Peyer's patch (tissue), 4 donors: Measurements from ENCODE around the gene SLC49A3.

Experiments used
- CTCF ChIP-seq, 6 experiments: fragments of 450-650 bp in 4 of 6; fragments of 200-600 bp in 2 of 6; sonication (generic) in 1 of 6; IDR thresholded peaks; one replicate each; pipeline ENCODE4 v1.5.1; 2017 to 2019; ENCODE audit warnings: antibody characterized with exemption in 6 of 6, mild to moderate bottlenecking in 3 of 6, moderate library complexity in 1 of 6
- POLR2A ChIP-seq, 2 donors: fragments of 450-650 bp; IDR thresholded peaks; one replicate each; pipeline ENCODE4 v1.5.1; 2017; ENCODE audit warnings: antibody characterized with exemption in 2 of 2, mild to moderate bottlenecking in 2 of 2, moderate library complexity in 2 of 2

GRCh38 chr4:706834-707598 is 18.1 kb upstream of the SLC49A3 start:
- TF ChIP-seq CTCF (IDR thresholded peaks at IDR 0.05) (no peak), POLR2A (IDR thresholded peaks at IDR 0.05) (no peak)
